NT2/D1 (cell line): ENCODE data around the gene NPAS3.

ENCODE experiments used
- SUZ12 ChIP-seq: IDR thresholded peaks from 2 replicates; pipeline ENCODE4 v1.6.1; 2011; ENCODE audit not compliant: insufficient read length, insufficient read depth; ENCODE audit errors: extremely low read depth
- YY1 ChIP-seq: IDR thresholded peaks from 2 replicates; pipeline ENCODE4 v1.6.1; 2011; ENCODE audit not compliant: insufficient read length, insufficient read depth
- ZNF274 ChIP-seq: IDR thresholded peaks from 2 replicates; pipeline ENCODE4 v1.6.1; 2011; ENCODE audit warnings: mild to moderate bottlenecking, low read depth, low read length

GRCh38 chr14:33849455-33849801, 910.7 kb downstream of the NPAS3 start:
- no peak for TF ChIP-seq YY1
- no peak for TF ChIP-seq ZNF274
- no peak for TF ChIP-seq SUZ12
